IMR-90 (cell line): ENCODE data around the gene TDRD6. TPM values are rescaled to one million over a fixed set of nuclear protein-coding genes. Genes with fewer than 3 reads are reported as not detected.

Source experiments
- ATAC-seq: fragments of 200-7000 bp; cut with Tn5 transposase; 2 replicates; pipeline ENCODE4 v1.9.1; 2020; ENCODE audit warnings: low read depth, mild to moderate bottlenecking, moderate library complexity
- BruUV-seq: library from RNA; stranded (reverse); fragments of 400-500 nt; replicated peaks from 2 replicates; lab custom pipeline; 2021; lab: Mats Ljungman, UMichigan
- CTCF ChIA-PET: fragments of 300-600 bp; formaldehyde crosslinking; extraction: SDS; loops from one replicate; lab custom pipeline; 2021; ENCODE audit warnings: antibody characterized with exemption; lab: Yijun Ruan, JAX
- POLR2A ChIA-PET: fragments of 300-600 bp; sonication (Branson Sonifier 250); formaldehyde crosslinking; loops from one replicate; lab custom pipeline; 2022; ENCODE audit warnings: antibody characterized with exemption; ENCODE audit not compliant: unreplicated experiment; lab: Charles Lee
- DNase-seq: peaks from one replicate; pipeline ENCODE4 v3.0.0; 2013
- H2AFZ ChIP-seq: replicated peaks from 2 replicates; pipeline ENCODE3; 2013; ENCODE audit warnings: low read length, mild to moderate bottlenecking; ENCODE audit not compliant: poor library complexity
- H2AK5ac ChIP-seq: 2 replicates; pipeline ENCODE4 v1.6.1; 2013; ENCODE audit warnings: low read depth, low read length, inconsistent platforms
- H2AK9ac ChIP-seq: replicated peaks from 2 replicates; pipeline ENCODE3; 2013; ENCODE audit warnings: mild to moderate bottlenecking, low read depth, low read length, moderate library complexity; ENCODE audit not compliant: poor library complexity
- H2BK120ac ChIP-seq: 2 replicates; pipeline ENCODE4 v1.6.1; 2013; ENCODE audit warnings: low read depth, low read length, inconsistent platforms
- H2BK15ac ChIP-seq: 3 replicates; pipeline ENCODE4 v1.6.1; 2013; ENCODE audit warnings: low read depth, low read length, inconsistent platforms
- H2BK20ac ChIP-seq: 2 replicates; pipeline ENCODE4 v1.6.1; 2013; ENCODE audit warnings: low read depth, mild to moderate bottlenecking, inconsistent platforms, low read length, moderate library complexity
- H2BK5ac ChIP-seq: 2 replicates; pipeline ENCODE4 v1.6.1; 2013; ENCODE audit warnings: mild to moderate bottlenecking, low read depth, low read length, inconsistent platforms; ENCODE audit not compliant: poor library complexity, severe bottlenecking
- H3K14ac ChIP-seq: replicated peaks from 2 replicates; pipeline ENCODE4 v1.6.1; 2013; ENCODE audit warnings: low read depth, low read length, inconsistent platforms
- H3K18ac ChIP-seq: 2 replicates; pipeline ENCODE4 v1.6.1; 2013; ENCODE audit warnings: low read depth, low read length, control low read depth
- H3K23ac ChIP-seq: 2 replicates; pipeline ENCODE4 v1.6.1; 2013; ENCODE audit warnings: low read depth, low read length, inconsistent platforms
- H3K27ac ChIP-seq: 2 replicates; pipeline ENCODE4 v1.5.1; 2013; ENCODE audit warnings: mild to moderate bottlenecking, control low read depth, low read length; ENCODE audit not compliant: insufficient read depth
- H3K27me3 ChIP-seq: 2 replicates; pipeline ENCODE4 v1.6.1; 2013; ENCODE audit warnings: low read length; ENCODE audit not compliant: control insufficient read depth, insufficient read depth
- H3K36me3 ChIP-seq: 2 replicates; pipeline ENCODE4 v1.6.1; 2013; ENCODE audit warnings: low read length, mixed read lengths; ENCODE audit not compliant: control insufficient read depth, insufficient read depth
- H3K4ac ChIP-seq: 2 replicates; pipeline ENCODE4 v1.6.1; 2013; ENCODE audit warnings: low read depth, low read length, inconsistent platforms
- H3K4me1 ChIP-seq: 2 replicates; pipeline ENCODE4 v1.6.1; 2013; ENCODE audit warnings: low read length, mixed read lengths; ENCODE audit not compliant: control insufficient read depth, insufficient read depth
- H3K4me2 ChIP-seq: 2 replicates; pipeline ENCODE4 v1.6.1; 2013; ENCODE audit warnings: low read depth, mild to moderate bottlenecking, control low read depth, low read length, moderate library complexity
- H3K4me3 ChIP-seq: 2 replicates; pipeline ENCODE4 v1.5.1; 2013; ENCODE audit warnings: low read depth, mild to moderate bottlenecking, control low read depth, low read length, moderate library complexity; ENCODE audit not compliant: insufficient read depth
- H3K56ac ChIP-seq: 2 replicates; pipeline ENCODE4 v1.6.1; 2013; ENCODE audit warnings: low read length, inconsistent platforms; ENCODE audit not compliant: insufficient read depth; ENCODE audit errors: extremely low read depth
- H3K79me1 ChIP-seq, 2 experiments: 2 replicates each; pipeline ENCODE4 v1.6.1; 2013; ENCODE audit warnings: low read length in 2 of 2, inconsistent platforms in 1 of 2, low read depth in 1 of 2
- H3K9ac ChIP-seq: 2 replicates; pipeline ENCODE4 v1.6.1; 2013; ENCODE audit warnings: low read depth, low read length, control low read depth
- H3K9me1 ChIP-seq: 2 replicates; pipeline ENCODE4 v1.6.1; 2013; ENCODE audit warnings: low read length, inconsistent platforms; ENCODE audit not compliant: insufficient read depth
- H3K9me3 ChIP-seq: 2 replicates; pipeline ENCODE4 v1.6.1; 2013; ENCODE audit warnings: low read length; ENCODE audit not compliant: control insufficient read depth, insufficient read depth
- H4K20me1 ChIP-seq: 2 replicates; pipeline ENCODE4 v1.6.1; 2013; ENCODE audit warnings: low read length, inconsistent platforms; ENCODE audit not compliant: insufficient read depth
- H4K5ac ChIP-seq: 2 replicates; pipeline ENCODE4 v1.6.1; 2013; ENCODE audit warnings: mild to moderate bottlenecking, low read depth, low read length, control low read depth
- H4K8ac ChIP-seq, 2 experiments: 2 replicates each; pipeline ENCODE4 v1.6.1; 2013; ENCODE audit warnings: low read depth in 2 of 2, low read length in 2 of 2, control low read depth in 1 of 2, inconsistent platforms in 1 of 2
- H4K91ac ChIP-seq: 2 replicates; pipeline ENCODE4 v1.6.1; 2013; ENCODE audit warnings: low read depth, low read length, inconsistent platforms; ENCODE audit not compliant: insufficient read depth
- BHLHE40 ChIP-seq: fragments of 150-350 bp; IDR thresholded peaks from 2 replicates; pipeline ENCODE4 v1.6.1; 2016; ENCODE audit warnings: mild to moderate bottlenecking, low read depth, low read length
- CEBPB ChIP-seq: IDR thresholded peaks from 2 replicates; pipeline ENCODE4 v1.6.1; 2012; ENCODE audit warnings: low read depth, low read length, improper control_type of control experiment
- CHD1 ChIP-seq: IDR thresholded peaks from 2 replicates; pipeline ENCODE4 v1.6.1; 2012; ENCODE audit warnings: low read depth, low read length, improper control_type of control experiment
- CTCF ChIP-seq: conservative IDR thresholded peaks from 2 replicates; pipeline ENCODE4 v1.5.1; 2012; ENCODE audit warnings: mild to moderate bottlenecking, low read depth, low read length, improper control_type of control experiment
- FOS ChIP-seq: fragments of 150-350 bp; IDR thresholded peaks from 2 replicates; pipeline ENCODE4 v1.6.1; 2016; ENCODE audit warnings: low read depth, low read length
- MAFK ChIP-seq: IDR thresholded peaks from 2 replicates; pipeline ENCODE4 v1.6.1; 2012; ENCODE audit warnings: low read depth, low read length, improper control_type of control experiment
- MAZ ChIP-seq: IDR thresholded peaks from 2 replicates; pipeline ENCODE4 v1.6.1; 2012; ENCODE audit warnings: low read depth, mild to moderate bottlenecking, low read length, improper control_type of control experiment, moderate library complexity, borderline replicate concordance
- MXI1 ChIP-seq: IDR thresholded peaks from 2 replicates; pipeline ENCODE4 v1.6.1; 2012; ENCODE audit warnings: low read depth, mild to moderate bottlenecking, low read length, moderate library complexity, borderline replicate concordance
- NFE2L2 ChIP-seq: fragments of 150-350 bp; IDR thresholded peaks from 2 replicates; pipeline ENCODE4 v1.6.1; 2016; ENCODE audit warnings: low read depth, mild to moderate bottlenecking, low read length
- POLR2A ChIP-seq: IDR thresholded peaks from 2 replicates; pipeline ENCODE4 v1.6.1; 2012; ENCODE audit warnings: mild to moderate bottlenecking, low read depth, low read length
- RAD21 ChIP-seq: IDR thresholded peaks from 2 replicates; pipeline ENCODE4 v1.6.1; 2012; ENCODE audit warnings: low read length, improper control_type of control experiment
- RCOR1 ChIP-seq: IDR thresholded peaks from 2 replicates; pipeline ENCODE4 v1.6.1; 2012; ENCODE audit warnings: mild to moderate bottlenecking, low read length, improper control_type of control experiment; ENCODE audit not compliant: insufficient replicate concordance
- RFX5 ChIP-seq: IDR thresholded peaks from 2 replicates; pipeline ENCODE4 v1.8.0; 2012; ENCODE audit warnings: low read depth, mild to moderate bottlenecking, low read length, moderate library complexity
- SMC3 ChIP-seq: fragments of 150-350 bp; IDR thresholded peaks from 2 replicates; pipeline ENCODE4 v1.6.1; 2016; ENCODE audit warnings: low read depth, mild to moderate bottlenecking, antibody characterized with exemption, low read length, moderate library complexity
- USF2 ChIP-seq: fragments of 150-350 bp; IDR thresholded peaks from 2 replicates; pipeline ENCODE4 v1.6.1; 2017; ENCODE audit warnings: mild to moderate bottlenecking, antibody characterized with exemption, low read length, low read depth
- WGBS, 2 experiments: methylation state at CpG; one replicate each; pipeline versions ENCODE4 v1.1.5 to v1.1.7; 2013; ENCODE audit warnings: missing lambda C conversion rate in 2 of 2; ENCODE audit not compliant: insufficient read length in 1 of 2; ENCODE audit errors: extremely low coverage in 2 of 2; 5-methylcytosine and 5-hydroxymethylcytosine counted together
- dilution Hi-C: fragments of 300-500 bp; cut with HindIII; formaldehyde crosslinking; loops from one replicate; pipeline ENCODE4 v1.14.3; 2018; ENCODE audit warnings: low sequenced_read_pairs; ENCODE audit not compliant: unreplicated experiment
- in situ Hi-C: fragments of 300-500 bp; cut with MboI; formaldehyde crosslinking; loops from 3 replicates; pipeline ENCODE4 v1.14.3; 2019; ENCODE audit warnings: low sequenced_read_pairs, inconsistent platforms, mixed read lengths
- intact Hi-C: fragments of 100-400 bp; cut with micrococcal nuclease; formaldehyde crosslinking; loops from 2 replicates; pipeline ENCODE4 v1.10.0; 2022
- polyA plus RNA-seq, 3 experiments: library from polyadenylated mRNA; depleted of rRNA; stranded (reverse); fragments of >200 nt; gene quantifications; 2 replicates each; pipeline ENCODE4 v1.2.3, GENCODE V29; 2012; ENCODE audit warnings: low replicate concordance in 1 of 3
- total RNA-seq: library from RNA; depleted of rRNA; stranded (reverse); fragments of >200 nt; gene quantifications from 2 replicates; pipeline ENCODE4 v1.2.3, GENCODE V29; 2012
- TF ChIP-seq, protein P1 (sequence below): fragments of 150-350 bp; IDR thresholded peaks from 2 replicates; pipeline ENCODE4 v1.6.1; 2016; ENCODE audit warnings: low read depth, mild to moderate bottlenecking, low read length, moderate library complexity, borderline replicate concordance

TDRD6 gene
- total and polyA plus RNA-seq, 2 of the 4 experiments (the other 2 are of a cell fraction), result not detected

- intact Hi-C loops, result no loop called here
- H3K14ac ChIP-seq, result no peak overlapping the region
- H3K18ac ChIP-seq, result no peak overlapping the region
- H3K9me1 ChIP-seq, result no peaks in the 10 kb centered on the region
- no peak overlapping the region for H3K56ac ChIP-seq
- dilution Hi-C loops, result no loop called here
- H2BK120ac ChIP-seq, result no peak overlapping the region
- ATAC-seq (no peak), DNase-seq (no peak)
- H3K4me3 ChIP-seq, result peak overlapping the region; percentile 76
- no peak overlapping the region for H4K91ac ChIP-seq
- no peaks in the 10 kb centered on the region for H3K9me3 ChIP-seq
- 0% methylated on average over 2 of the region's 6 CpGs; no CpG with 5 or more reads in 1 of the 2 experiments for WGBS, 2 experiments
- no peaks in the 10 kb centered on the region for H4K20me1 ChIP-seq
- no peak overlapping the region for H2BK20ac ChIP-seq
- H2AK9ac ChIP-seq, result no peak overlapping the region
- H3K4me2 ChIP-seq, result peak overlapping the region; percentile 72
- no peak overlapping the region for H3K27ac ChIP-seq
- no peaks in the 10 kb centered on the region for H3K27me3 ChIP-seq
- H2BK15ac ChIP-seq, result no peak overlapping the region
- H3K9ac ChIP-seq, result peak overlapping the region; percentile 5; the same call in 1 of the 2 replicates
- BruUV-seq, result no TSS peak
- H3K36me3 ChIP-seq, result no peaks in the 10 kb centered on the region
- no peak overlapping the region for H3K23ac ChIP-seq
- H2AK5ac ChIP-seq, result no peak overlapping the region
- no peaks in the 10 kb centered on the region for H3K4me1 ChIP-seq
- in situ Hi-C loops, result no loop called here
- H2BK5ac ChIP-seq, result no peak overlapping the region
- ChIA-PET CTCF (interaction anchor here (0.6 kb wide), 1 partner anchor 50 kb away, joined by 3 read pairs; no protein-coding TSS in a partner anchor), POLR2A (no interaction called here)
- no peak overlapping the region for H4K5ac ChIP-seq
- no peaks in the 10 kb centered on the region for H3K79me1 ChIP-seq
- no peak overlapping the region for H4K8ac ChIP-seq
- H3K4ac ChIP-seq, result no peak overlapping the region
- peak overlapping the region; percentile 94 for H2AFZ ChIP-seq
- TF ChIP-seq RFX5 (no peak), NFE2L2 (no peak), MXI1 (no peak), RAD21 (no peak), CHD1 (no peak), RCOR1 (no peak), SMC3 (no peak), CEBPB (no peak), BHLHE40 (no peak), CTCF (no peak), MAFK (no peak), FOS (no peak), USF2 (no peak), MAZ (no peak), POLR2A (no peak)
- TF ChIP-seq, protein P1, sequence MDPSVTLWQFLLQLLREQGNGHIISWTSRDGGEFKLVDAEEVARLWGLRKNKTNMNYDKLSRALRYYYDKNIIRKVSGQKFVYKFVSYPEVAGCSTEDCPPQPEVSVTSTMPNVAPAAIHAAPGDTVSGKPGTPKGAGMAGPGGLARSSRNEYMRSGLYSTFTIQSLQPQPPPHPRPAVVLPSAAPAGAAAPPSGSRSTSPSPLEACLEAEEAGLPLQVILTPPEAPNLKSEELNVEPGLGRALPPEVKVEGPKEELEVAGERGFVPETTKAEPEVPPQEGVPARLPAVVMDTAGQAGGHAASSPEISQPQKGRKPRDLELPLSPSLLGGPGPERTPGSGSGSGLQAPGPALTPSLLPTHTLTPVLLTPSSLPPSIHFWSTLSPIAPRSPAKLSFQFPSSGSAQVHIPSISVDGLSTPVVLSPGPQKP, result no peak
Measured at GRCh38 chr6:46652232-46652602, 35.5 kb upstream of the TDRD6 start.
